Hematopoietic multipotent progenitor cell treated with erythropoietin and hydrocortisone succinate and interleukin-3 and kit ligand, for 17 days (in vitro differentiated cells): Measurements from ENCODE around the gene RNF220.
"Not testable (repeated sequence)": the region's sequence is repeated elsewhere in the genome, so short reads cannot be mapped to it uniquely, and the experiment has no call there.

Source experiments
- DNase-seq: peaks from one replicate; pipeline ENCODE4 v3.0.0-alpha.2; 2015; ENCODE audit warnings: low spot score

RNF220 gene

GRCh38 chr1:44549510-44549909 lies 144.5 kb downstream of the RNF220 start:
- DNase-seq, result no peak

- DNase-seq, result no peak
These were observed 148.2 kb downstream of the RNF220 start for GRCh38 chr1:44553127-44553758.

GRCh38 chr1:44553771-44554170 lies 148.7 kb downstream of the RNF220 start:
- DNase-seq, result no peak

- no peak for DNase-seq
These were observed 149.7 kb downstream of the RNF220 start for GRCh38 chr1:44554706-44555105.

- DNase-seq, result no peak
These were observed 152.7 kb downstream of the RNF220 start for GRCh38 chr1:44557778-44558177.

GRCh38 chr1:44558883-44559282 lies 153.8 kb downstream of the RNF220 start:
- no peak for DNase-seq

GRCh38 chr1:44559330-44559729 lies 154.3 kb downstream of the RNF220 start:
- no peak for DNase-seq

- DNase-seq, result no peak
These were observed 154.9 kb downstream of the RNF220 start for GRCh38 chr1:44559913-44560312.

GRCh38 chr1:44560696-44561095 lies 155.6 kb downstream of the RNF220 start:
- DNase-seq, result not testable (repeated sequence)

- DNase-seq, result no peak
These were observed 160.2 kb downstream of the RNF220 start for GRCh38 chr1:44565259-44565750.

- no peak for DNase-seq
These were observed 160.8 kb downstream of the RNF220 start for GRCh38 chr1:44565833-44566232.

GRCh38 chr1:44566281-44567046 lies 161.4 kb downstream of the RNF220 start:
- no peak for DNase-seq

GRCh38 chr1:44568128-44568900 lies 163.3 kb downstream of the RNF220 start:
- no peak for DNase-seq

- no peak for DNase-seq
These were observed 164.4 kb downstream of the RNF220 start for GRCh38 chr1:44569491-44569890.

- DNase-seq, result peak; percentile 57
These were observed 166.9 kb downstream of the RNF220 start for GRCh38 chr1:44571712-44572571.

GRCh38 chr1:44572572-44572879 lies 167.5 kb downstream of the RNF220 start:
- no peak for DNase-seq

- no peak for DNase-seq
These were observed 170.3 kb downstream of the RNF220 start for GRCh38 chr1:44575396-44575795.

- DNase-seq, result no peak
These were observed 171.5 kb downstream of the RNF220 start for GRCh38 chr1:44576456-44577150.

- DNase-seq, result no peak
These were observed 176.2 kb downstream of the RNF220 start for GRCh38 chr1:44581205-44581604.

- no peak for DNase-seq
These were observed 179.1 kb downstream of the RNF220 start for GRCh38 chr1:44584167-44584566.

GRCh38 chr1:44585315-44585920 lies 180.4 kb downstream of the RNF220 start:
- DNase-seq, result no peak
